GM21447 (cell line): ENCODE results near the gene NPHP1.
"Not testable (repeated sequence)": the region's sequence is repeated elsewhere in the genome, so short reads cannot be mapped to it uniquely, and the experiment has no call there.

ENCODE experiments used
- ATAC-seq: cut with Tn5 transposase; IDR thresholded peaks from one replicate; pipeline ENCODE4 v1.9.1; 2021; ENCODE audit not compliant: unreplicated experiment

The NPHP1 gene

DNA sequence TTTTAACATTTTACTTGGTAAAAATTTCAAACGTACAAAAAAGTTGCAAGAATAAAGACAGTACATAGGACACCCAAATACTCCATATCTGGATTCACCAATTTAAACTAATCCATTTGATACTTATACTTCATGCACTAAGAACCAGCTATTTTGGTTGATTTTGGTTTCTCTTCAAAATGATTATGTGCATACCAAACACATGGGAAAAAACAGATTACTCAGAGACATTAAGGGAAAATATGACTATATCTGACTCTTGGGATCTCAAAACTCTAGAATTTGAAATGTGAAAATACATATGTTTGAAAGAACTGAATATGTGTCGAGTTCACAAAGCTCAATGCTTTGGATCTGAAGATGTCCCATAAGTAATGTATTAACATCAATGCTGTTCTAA is 73.6 kb downstream of the NPHP1 start:
- no peak for ATAC-seq

DNA sequence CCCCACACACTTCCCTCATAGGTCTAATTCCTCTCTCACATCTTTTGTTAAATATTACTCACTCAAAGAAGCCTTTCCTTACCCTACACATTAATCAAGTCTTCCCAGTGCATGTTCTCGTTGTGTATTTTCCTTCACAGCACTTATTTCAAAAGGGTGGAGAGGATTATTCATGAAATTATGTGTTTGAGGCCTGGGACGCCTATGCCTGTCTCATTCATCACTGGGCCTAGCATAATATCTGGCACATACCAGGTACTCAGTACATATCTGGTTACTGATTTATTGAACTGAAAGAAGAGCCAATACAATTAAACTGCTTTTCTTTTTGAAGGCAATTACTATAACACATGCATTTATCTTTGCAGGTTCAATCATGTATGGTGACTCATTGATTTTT is 74.1 kb downstream of the NPHP1 start:
- ATAC-seq, result no peak

DNA sequence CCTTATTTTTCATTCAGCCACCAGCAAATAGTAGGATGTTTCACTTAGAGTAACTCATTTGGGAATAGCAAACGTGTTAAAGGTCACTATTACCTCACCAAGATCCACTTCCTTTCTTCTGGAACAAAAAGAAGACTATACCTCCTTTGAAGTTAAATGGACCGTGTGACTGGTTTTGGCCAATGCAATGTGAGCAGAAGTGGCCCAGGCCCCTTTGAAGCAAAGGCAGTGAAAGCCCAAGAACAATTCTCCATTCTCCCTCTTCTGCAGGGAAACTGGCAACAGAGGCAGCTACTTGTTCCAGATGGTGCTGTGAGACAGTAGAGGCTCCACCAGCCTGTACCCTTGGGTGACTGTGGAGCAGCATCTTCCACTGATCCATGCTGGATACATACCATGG is 77.9 kb downstream of the NPHP1 start:
- ATAC-seq, result no peak

DNA sequence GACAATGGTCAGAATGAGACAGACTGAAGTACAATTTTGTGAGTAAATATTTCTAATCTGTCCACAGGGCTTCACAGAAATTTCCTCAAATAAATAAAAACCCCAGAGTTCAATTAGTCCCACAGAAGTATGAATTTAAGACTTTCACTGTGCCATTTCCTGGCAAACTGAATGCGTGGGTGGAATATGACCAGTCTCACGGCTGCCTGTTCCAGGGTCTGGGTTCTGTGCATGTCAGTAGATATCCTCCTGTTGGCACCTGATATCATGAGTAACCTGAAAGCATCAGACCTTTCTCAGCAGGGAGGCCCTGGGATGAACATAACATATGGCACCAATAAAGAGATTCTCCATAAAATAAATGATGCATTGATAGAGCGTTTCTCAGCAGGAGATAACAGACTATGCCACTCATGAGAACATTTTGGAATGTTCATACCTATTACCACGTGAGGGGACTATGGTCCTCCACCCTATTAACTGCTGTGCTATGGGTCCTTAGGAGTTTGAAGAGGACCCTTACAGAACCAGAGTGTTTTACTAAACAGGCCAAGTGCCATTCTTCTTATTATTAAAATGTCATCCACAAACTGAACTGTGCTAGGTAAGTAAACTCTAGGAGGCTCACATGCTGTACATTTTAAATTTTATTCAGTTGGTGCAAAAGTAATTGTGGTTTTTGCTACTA is 78.6 kb downstream of the NPHP1 start:
- ATAC-seq, result no peak

DNA sequence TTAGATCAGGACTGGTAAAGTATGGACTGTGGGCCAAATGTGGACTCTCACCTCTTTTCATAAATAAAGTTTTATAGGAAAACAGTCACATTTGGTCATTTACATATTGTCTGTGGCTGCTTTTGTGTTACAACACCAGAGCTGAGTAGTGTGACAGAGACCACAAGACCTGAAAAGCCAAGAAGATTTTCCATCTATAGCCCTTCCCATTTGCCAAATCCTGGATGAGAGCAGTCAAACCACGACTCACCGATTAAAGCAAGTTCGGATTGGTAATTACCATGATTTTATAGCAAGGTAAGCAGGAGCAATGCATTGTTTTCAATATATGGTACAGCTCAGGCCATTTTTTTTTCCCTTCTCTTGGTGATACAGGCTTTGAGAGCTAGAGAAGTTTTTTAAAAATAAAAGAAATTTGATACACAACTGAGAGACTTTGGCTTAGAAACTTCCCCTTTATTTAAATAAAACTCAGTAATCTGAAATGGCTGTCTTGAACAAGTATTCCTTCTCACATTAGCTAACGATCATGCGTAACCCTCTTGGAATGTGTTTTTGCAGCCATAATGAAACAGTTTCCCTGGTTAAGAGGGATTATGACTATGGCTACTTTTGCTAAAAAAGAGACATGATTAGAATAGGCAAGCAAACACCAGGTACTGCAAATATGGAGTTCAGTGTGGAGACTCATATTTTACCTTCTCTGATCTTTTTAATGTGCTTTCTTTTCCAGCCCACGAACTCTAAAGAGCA is 79.7 kb downstream of the NPHP1 start:
- no peak for ATAC-seq

DNA sequence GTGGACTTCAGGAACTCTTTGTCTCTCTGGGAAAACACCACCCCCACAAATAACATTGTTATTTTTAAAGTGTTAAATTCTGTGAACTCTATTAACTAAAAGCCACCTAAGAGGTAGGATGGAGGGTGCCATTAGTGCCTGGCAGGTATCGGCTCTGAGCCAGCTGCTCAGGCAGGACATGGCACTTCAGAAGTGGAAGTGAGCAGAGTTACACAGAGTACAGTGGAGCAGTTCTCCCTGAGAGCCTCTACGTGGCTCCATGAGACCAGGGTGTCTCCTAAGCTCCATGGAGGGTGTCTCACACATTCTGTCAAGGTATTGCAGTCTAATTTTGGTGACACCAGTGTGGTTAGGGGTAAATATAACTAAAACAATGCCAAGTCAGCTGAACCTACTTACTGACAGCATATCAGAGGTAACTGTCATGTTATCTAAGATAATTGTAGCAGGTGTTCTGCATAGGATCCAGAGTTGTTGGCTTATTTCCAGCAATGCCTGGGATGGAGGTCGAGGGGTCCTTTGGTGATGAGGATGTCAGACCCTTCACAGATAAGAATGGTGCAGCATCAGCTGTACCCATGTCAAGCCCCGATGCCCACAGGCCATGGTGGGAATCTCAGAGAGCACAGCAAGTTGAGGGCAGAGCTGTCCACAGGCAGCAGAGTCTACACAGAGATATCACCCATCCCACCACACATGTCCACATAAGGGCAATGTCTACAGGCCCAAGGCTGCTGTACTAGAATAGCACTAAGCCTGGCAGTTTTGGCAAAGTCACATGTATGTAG is 80.6 kb downstream of the NPHP1 start:
- no peak for ATAC-seq

DNA sequence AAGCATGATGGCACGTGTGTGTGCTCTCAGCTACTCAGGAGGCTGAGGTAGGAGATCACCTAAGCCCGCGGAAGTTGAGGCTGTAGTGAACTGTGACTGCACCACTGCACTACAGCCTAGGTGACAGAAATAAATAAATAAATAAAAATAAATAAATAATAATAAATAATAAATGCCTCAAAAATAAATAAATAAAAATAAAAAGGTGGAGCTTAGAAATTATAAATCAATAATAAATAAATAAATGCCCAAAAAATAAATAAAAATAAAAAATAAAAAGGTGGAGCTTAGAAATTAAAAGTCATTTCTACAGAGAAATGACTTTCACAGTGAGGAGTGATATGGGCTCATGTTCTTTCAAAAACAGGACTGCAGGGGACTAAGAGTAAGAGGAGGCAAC is 83.2 kb downstream of the NPHP1 start:
- ATAC-seq, result no peak

DNA sequence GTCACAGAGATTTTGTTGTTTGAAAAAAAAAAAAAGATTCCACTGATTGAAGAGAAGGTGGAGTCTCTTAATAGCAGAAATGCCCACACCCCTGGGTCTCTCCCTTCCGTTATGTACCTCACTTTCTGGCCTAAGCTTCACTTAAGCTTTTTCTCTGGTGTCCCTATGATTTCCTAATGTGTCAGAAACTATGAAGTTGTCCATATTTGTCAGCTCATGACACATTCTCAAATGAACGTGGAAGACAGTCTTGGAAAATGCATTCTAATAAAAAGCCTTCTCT is 83.8 kb downstream of the NPHP1 start:
- ATAC-seq, result no peak

DNA sequence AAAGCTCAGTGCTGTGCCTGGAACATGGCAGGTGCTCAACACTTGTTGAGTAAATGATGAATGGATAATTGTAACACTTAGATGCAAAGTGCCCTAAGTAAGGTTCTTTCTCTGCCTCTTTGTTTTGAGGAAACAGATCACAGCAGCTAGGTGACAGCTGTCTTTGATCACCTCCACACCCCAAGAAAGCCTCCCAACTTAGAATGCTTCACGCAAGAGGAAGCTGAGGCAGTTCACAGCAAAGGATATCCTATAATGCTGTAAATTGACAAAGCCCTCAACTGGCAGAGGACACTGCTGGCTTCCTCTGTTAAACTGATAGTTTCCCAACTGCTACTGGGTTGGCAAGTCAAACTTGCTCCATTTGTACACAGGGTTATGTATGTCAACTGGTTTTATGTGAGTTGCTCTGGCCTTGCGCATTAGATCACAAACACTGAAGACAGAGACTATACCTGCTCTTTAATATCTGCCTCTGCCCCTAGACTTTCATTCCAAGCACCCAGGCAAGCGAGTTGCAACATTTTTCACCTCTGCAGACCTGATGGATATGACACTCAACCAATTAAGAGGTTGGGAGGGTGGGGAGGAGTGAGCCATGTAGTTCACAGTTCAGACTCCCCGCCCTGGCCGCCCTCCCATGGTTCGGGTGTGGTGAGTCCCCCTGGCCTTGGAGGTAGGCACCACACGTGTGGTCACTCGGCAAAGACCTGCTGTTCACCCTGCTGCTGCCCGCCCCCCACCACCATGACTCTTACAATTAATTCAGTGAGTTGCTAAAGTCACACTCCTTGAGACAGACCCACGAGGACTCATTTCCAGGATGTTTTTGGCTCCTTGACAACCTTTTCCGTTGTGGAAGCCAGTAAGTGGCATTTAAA is 84.4 kb downstream of the NPHP1 start:
- ATAC-seq, result no peak

DNA sequence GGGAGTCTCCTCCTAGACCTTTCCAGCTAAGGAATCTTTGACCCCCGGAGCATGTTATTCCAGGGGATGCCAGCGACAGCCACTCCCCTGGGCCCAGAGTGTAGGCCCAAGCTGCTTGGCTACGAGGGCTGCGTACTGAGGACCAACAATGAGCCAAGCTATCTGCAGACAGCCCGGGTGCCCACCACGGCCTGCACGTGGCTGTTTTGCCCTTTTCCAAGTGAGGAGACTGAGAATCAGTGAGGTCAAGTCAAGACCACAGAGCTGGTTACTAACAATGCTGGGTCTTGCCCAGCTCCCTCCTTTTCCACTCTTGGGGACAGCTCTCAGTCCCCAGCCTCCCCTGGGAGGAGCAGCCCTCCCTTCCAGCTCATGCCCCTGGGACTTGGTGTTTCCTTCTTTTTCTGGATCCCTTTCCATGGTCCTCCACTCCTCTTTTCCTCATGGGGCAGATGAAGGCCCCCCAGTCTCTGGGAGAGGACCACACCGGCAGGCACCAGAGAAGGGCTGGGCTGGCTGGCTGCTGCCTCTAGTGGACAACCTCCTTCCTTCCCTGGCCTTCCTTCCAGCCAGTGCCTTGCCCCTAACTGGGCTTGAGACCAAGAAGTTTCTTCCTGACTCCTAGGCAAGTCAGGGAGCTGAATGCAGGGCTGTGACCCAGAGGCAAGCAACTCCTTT is 88.6 kb downstream of the NPHP1 start:
- ATAC-seq, result no peak

DNA sequence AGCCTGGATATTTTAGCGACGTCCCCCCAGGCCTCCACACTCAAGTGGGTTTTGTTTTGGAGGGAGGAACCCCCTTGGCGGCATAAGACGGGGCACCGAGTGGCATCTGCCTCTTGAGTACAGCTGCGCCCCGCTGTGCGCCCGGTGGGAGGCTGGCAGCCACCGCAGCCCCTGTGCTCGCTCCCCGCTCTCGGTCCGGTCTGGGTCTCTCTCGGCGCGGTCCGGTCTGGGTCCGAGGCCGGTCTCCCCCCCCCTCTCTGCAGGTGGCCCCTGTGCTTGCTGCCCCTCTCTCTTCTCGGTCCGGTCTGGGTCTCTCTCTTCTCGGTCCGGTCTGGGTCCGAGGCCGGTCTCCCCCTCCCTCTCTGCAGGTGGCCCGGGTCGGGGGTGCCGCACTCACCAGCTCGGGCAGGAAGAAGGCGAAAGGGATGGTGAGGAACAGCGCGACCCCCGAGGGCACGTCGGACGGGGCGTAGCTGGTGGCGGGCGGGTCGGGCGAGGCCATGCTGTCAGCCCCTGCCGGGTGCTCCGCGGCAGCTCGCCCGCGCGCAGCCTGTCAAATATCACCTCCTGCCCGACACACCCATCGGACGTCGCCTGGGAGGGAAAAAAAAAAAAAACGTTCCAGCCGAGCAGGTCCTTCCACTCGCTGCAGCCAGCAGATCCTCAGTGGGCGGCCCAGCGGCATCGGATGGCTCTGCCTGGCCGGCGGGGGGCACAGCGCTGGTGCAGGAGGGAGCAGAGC is 89.4 kb downstream of the NPHP1 start, which contains the start of gene MALL:
MALL (minus strand) TSS at position 532 of the 742 bp plus-strand sequence; CDS start at position 502, 30 bp downstream.
- no peak for ATAC-seq

DNA sequence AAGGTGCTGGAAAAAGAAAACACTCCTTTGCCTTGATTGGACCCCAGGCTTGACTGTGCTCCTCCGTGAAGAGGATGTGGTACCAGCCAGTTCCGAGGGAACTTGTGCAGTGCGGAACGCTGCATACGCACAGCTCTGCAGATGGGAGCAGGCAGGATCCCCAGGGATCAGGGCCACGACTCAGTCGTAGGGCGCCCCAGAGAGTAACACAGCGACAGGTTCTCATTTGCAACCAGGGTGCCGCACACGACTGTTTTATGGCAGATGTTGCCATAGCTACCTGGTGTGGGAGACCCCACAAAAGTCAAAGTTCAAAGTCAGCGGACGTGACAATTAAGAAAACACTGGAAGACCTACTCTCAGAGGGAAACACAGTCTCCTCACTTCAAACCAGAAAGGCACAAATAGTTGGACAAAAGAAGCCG is 90.0 kb downstream of the NPHP1 start:
- no peak for ATAC-seq

DNA sequence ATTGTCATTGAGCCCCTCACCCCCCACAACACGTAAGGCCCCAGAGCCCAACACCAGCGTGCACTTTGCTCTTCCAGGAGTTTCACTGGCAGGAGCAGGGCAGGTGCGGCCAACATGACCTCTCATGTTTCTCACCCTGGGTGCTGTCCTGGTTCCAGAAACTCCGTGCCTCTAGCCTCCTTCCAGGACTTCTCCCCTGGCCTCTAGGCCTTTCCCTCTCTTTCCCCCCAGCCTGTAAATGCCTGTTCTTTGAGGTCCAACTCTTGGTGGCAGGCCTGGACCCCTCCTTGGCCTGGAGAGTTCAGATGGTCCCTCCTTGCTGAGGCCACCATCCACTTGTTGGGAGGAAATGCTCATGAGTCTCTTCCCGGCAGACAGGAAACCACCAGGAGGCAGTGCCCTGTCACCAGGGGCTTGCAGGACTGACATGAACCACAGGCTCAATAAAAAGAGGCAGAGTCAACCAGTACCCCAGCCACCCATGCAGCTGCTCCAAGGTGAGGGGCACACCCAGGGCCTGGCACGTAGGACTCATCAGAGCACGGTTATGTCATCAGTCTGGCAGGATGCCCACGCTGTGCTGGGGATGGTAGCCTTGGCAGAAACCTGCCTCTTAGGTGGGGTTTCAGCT is 90.7 kb downstream of the NPHP1 start:
- no peak for ATAC-seq

DNA sequence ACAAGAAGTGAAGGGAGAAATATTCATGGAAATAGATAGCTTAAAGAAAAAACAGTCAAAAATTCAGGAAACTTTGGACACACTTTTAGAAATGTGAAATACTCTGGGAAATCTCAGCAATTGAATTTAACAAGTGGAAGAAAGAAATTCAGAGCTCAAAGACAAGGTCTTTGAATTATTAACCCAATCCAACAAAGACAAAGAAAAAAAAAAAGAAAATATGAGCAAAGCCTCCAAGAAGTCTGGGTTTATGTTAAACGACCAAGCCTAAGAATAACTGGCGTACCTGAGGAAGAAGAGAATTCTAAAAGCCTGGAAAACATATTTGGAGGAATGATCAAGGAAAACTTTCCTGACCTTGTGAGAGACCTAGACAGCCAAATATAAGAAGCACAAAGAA is 96.5 kb downstream of the NPHP1 start:
- ATAC-seq, result not testable (repeated sequence)

DNA sequence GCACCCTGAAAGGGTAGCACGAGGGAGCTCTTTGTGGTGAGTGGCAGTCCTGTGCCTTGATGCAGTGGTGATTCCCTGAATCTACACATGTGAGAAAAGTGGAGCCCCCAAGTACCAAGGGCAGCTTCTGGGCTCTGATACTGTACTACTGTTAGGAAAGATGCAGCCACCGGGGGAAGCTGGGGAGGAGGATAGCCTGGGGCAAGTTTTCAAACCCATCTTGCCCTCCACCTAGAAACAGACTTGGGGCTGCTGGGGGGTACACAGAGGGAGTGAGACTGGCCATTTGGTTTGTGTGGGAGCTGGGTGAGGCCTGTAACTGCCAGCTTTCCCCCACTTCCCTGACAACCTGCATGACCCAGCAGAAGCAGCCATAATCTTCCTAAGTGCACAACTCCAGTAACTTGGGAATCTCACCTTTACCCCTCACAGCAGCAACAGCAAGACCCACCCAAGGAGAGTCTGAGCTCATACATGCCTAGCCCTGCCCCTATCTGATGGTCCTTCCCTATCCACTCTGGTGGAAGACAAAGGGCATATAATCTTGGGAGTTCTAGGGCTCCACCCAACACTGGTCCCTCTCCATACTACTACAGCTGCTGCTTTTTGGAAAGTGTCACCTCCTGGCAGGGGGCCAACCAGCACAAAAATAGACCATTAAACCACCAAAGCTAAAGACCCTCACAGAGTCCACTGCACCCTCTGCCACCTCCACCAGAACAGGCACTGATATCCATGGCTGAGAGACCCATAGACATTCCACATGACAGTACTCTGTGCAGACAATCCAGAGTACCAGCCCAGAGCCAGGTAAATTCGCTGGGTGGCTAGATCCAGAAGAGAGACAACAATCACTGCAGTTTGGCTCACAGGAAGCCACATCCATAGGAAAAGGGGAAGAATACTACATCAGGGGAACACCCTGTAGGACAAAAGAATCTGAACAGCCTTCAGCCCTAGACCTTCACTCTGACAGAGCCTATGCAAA is 97.4 kb downstream of the NPHP1 start:
- no peak for ATAC-seq

DNA sequence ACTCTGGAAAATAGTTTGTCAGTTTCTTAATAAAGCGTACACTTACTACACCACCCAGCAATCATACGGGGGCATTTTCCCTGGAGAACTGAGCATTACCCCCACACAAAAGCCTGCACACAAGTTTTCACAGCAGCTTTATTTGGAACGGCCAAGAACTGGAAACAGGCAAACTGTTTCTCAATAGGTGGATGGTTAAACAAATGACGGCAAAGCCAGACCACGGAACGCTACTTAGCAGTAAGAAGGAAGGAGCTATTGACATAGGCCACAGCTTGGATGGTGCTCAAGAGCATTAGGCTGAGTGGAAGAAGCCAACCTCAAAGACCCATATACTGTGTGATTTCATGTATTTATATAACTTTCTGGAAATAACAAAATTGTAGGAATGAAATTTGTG is 98.2 kb downstream of the NPHP1 start:
- no peak for ATAC-seq

DNA sequence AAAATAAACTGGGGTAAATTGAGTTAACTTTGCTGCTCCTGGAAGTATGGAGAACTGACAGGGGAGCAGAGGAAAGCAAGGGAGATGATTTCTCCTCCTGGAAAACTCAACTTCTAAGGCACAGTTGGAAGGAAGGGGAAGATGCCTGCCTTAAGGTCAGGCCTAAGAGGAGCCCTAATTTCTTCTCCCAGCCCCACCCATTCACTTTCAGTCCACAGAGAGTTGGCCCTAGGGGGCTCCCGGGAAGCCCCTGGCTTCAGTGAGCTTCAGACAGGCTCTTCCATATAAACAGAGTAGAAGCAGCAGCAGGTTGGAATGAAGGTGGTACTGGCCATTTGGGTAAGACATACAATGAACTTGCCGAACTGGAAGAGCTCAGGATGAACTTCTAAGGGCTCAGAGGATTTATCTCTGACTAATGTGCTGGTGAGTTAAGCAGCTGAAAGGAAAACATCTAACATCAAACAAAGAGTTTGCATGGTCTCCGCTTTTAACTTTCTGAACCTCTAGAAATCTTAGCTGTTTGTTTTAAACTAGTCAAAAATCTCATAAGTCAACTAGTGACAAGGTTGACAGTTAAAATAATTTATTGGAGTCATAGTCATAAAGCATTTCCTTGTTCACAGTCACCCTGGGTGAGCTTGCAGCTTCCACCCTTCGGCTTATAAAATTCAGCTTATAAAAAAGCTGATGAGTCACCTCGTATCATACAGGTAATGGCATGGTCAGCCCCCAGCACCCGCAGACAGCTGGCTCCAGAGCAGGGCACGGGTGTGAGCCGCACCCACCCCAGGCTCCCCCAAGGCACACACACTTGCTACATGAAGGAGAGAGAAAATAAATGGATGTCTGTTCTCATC is 99.0 kb downstream of the NPHP1 start:
- ATAC-seq, result no peak
